Esophagus muscularis mucosa (tissue), 4 donors: ENCODE measurements around the gene TBKBP1. TPM values are rescaled to one million over a fixed set of nuclear protein-coding genes. Genes with fewer than 3 reads are reported as not detected.

Experiments used
- DNase-seq: peaks from one replicate; pipeline ENCODE4 v3.0.0-alpha.2; 2017; ENCODE audit errors: extremely low spot score
- H3K27ac ChIP-seq, 4 donors: fragments of 200-600 bp; sonication (generic); replicated peaks in 1 of 4; 1 replicate in 3 of 4; 2 replicates in 1 of 4; pipeline ENCODE4 v1.5.1; 2016 to 2019; ENCODE audit warnings: mild to moderate bottlenecking in 1 of 4
- H3K27me3 ChIP-seq, 4 donors: fragments of 200-600 bp; sonication (generic); one replicate each; pipeline versions ENCODE4 v1.5.1 to v1.6.0; 2016 to 2019
- H3K36me3 ChIP-seq, 4 donors: fragments of 200-600 bp; sonication (generic); one replicate each; pipeline ENCODE4 v1.5.1; 2016 to 2019
- H3K4me1 ChIP-seq, 4 donors: fragments of 200-600 bp; sonication (generic); one replicate each; pipeline ENCODE4 v1.5.1; 2016 to 2019
- H3K4me3 ChIP-seq, 4 donors: fragments of 200-600 bp; sonication (generic); 1 replicate in 2 of 4; 2 replicates in 2 of 4; pipeline ENCODE4 v1.5.1; 2016 to 2019; ENCODE audit warnings: mild to moderate bottlenecking in 4 of 4, moderate library complexity in 1 of 4
- H3K9me3 ChIP-seq, 4 donors: fragments of 200-600 bp; sonication (generic); 1 replicate in 3 of 4; 2 replicates in 1 of 4; pipeline ENCODE4 v1.5.1; 2016 to 2019
- EP300 ChIP-seq: sonication (generic); formaldehyde crosslinking; IDR thresholded peaks from one replicate; pipeline ENCODE4 v1.6.1; 2017; ENCODE audit warnings: antibody characterized with exemption
- POLR2A ChIP-seq: fragments of 450-650 bp; IDR thresholded peaks from one replicate; pipeline ENCODE4 v1.6.1; 2017; ENCODE audit warnings: antibody characterized with exemption, moderate library complexity, mild to moderate bottlenecking, low read depth
- POLR2AphosphoS5 ChIP-seq, 2 donors: sonication (generic); formaldehyde crosslinking; IDR thresholded peaks; one replicate each; pipeline ENCODE4 v1.6.1; 2017; ENCODE audit warnings: antibody characterized with exemption in 2 of 2
- WGBS: methylation state at CpG from one replicate; pipeline ENCODE4 v1.1.5; 2018; 5-methylcytosine and 5-hydroxymethylcytosine counted together
- intact Hi-C: fragments of 100-400 bp; cut with DNase I; formaldehyde crosslinking; loops from one replicate; pipeline ENCODE4 v1.15.1; 2023
- small RNA-seq, 3 donors: library from RNA; depleted of rRNA; stranded (forward); fragments of <200 nt; gene quantifications; one replicate each; pipeline ENCODE3, GENCODE V24; 2016
- total RNA-seq, 4 donors: library from RNA; depleted of rRNA; stranded (reverse); fragments of >200 nt; gene quantifications; one replicate each; pipeline versions ENCODE4 v1.1.0 to v1.2.1, GENCODE V29; 2016
- TF ChIP-seq, protein P1 (sequence below), 3 experiments: fragments of 200-600 bp in 2 of 3; fragments of 450-650 bp in 1 of 3; sonication (generic) in 2 of 3; IDR thresholded peaks; one replicate each; pipeline ENCODE4 v1.5.1; 2017 to 2019; ENCODE audit warnings: antibody characterized with exemption in 3 of 3, mild to moderate bottlenecking in 2 of 3, moderate library complexity in 1 of 3

Gene TBKBP1
- total RNA-seq, 4 donors from 2014 or later, result 11.9 to 26.9 (median 21.2) TPM

DNA sequence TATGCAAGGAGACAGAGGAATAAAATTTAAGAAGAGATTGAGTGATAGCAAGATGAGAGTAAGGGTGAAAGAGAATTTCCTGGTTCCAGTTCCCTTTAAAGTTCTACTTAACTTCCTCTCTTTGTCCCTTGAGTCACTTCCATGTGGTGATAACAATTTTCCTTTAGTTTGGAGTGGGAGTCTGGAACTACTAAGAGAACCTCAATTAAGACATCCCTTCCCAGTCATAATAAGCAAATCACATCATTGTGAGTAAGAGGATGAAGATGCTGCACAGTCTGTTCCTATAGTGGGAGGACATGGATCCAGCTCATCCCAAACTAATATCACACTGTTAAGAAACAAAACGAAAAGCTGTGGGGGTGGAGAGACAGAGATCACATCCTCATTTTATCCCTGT lies 63.4 kb downstream of the TBKBP1 start:
- no peak overlapping the region for H3K27ac ChIP-seq
- TF ChIP-seq POLR2A (no peak), EP300 (no peak)
- peaks cover 0 to 32% (median 22%) of the 10 kb centered on the region in 4 donors for H3K9me3 ChIP-seq
- peaks cover 0 to 42% (median 0%) of the 10 kb centered on the region in 4 donors for H3K27me3 ChIP-seq
- no peaks in the 10 kb centered on the region for H3K36me3 ChIP-seq
- H3K4me1 ChIP-seq, result no peaks in the 10 kb centered on the region
- H3K4me3 ChIP-seq, result no peak overlapping the region
- no peak for DNase-seq
- intact Hi-C loops, result no loop called here
- 43% methylated on average over 1 of the region's 1 CpG for WGBS

DNA sequence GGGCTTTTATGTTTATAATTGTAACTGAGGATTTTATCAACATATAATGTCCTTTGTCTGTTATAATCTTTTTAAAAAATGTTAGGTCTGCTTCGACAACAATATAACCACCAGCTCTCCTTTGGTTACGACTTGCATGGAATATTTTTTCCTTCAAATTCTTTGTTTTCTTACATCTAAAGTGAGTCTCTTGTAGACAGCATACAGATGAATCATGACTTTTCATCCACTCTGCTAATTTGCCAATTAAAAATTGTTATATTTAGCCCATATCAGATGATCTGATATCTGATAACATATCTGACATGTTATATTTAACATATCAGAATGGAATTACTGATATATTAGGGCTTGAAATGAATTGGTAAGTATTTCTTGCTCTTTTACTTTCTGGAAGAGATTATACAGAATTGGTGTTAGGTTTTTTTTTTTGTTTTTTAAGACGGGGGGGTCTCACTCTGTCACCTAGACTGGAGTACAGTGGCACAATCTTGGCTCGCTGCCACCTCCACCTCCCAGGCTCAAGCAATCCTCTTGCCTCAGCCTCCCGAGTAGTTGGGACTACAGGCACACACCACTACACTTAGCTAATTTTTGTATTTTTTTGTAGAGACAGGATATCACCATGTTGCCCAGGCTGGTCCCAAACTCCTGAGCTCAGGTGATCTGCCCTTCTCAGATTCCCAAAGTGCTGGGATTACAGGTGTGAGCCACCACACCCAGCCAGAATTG lies 66.6 kb downstream of the TBKBP1 start:
- Histone ChIP-seq H3K9me3 (peaks cover 0 to 43% (median 29%) of the 10 kb centered on the region in 4 donors), H3K4me1 (no peaks in the 10 kb centered on the region), H3K4me3 (no peak overlapping the region), H3K36me3 (no peaks in the 10 kb centered on the region), H3K27me3 (peaks cover 0 to 18% (median 0%) of the 10 kb centered on the region in 4 donors), H3K27ac (no peak overlapping the region)
- TF ChIP-seq EP300 (no peak), POLR2A (no peak), POLR2AphosphoS5 (IDR thresholded peaks at IDR 0.05) (no peak)
- TF ChIP-seq, protein P1, sequence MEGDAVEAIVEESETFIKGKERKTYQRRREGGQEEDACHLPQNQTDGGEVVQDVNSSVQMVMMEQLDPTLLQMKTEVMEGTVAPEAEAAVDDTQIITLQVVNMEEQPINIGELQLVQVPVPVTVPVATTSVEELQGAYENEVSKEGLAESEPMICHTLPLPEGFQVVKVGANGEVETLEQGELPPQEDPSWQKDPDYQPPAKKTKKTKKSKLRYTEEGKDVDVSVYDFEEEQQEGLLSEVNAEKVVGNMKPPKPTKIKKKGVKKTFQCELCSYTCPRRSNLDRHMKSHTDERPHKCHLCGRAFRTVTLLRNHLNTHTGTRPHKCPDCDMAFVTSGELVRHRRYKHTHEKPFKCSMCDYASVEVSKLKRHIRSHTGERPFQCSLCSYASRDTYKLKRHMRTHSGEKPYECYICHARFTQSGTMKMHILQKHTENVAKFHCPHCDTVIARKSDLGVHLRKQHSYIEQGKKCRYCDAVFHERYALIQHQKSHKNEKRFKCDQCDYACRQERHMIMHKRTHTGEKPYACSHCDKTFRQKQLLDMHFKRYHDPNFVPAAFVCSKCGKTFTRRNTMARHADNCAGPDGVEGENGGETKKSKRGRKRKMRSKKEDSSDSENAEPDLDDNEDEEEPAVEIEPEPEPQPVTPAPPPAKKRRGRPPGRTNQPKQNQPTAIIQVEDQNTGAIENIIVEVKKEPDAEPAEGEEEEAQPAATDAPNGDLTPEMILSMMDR (IDR thresholded peaks at IDR 0.05), result no peak
- 76% methylated on average over 5 of the region's 5 CpGs for WGBS
- no peak for DNase-seq
- intact Hi-C loops, result no loop called here

Small RNA genes lying within 50 kb of the gene (small RNA-seq; reads per million reads assigned to genes)
- 0 reads per million in 3 donors for gene AC015674.1

Other genes starting within 250 kb of the TBKBP1 start
- 100 to 1,000 TPM in 1 of 4 donors, 10 to 100 TPM in 3; 73.7 to 120 (median 86.5) TPM for gene NPEPPS, start 163.1 kb upstream of the TBKBP1 start, total RNA-seq
- 100 to 1,000 TPM; 179 to 236 (median 205) TPM for gene KPNB1, start 44.2 kb upstream of the TBKBP1 start, total RNA-seq
- gene TBX21, start 39.1 kb downstream of the TBKBP1 start, total RNA-seq, result 1 to 10 TPM in 1 of 4 donors, under 1 TPM in 3; 0.42 to 2.2 (median 0.61) TPM
- gene OSBPL7, start 127.6 kb downstream of the TBKBP1 start, total RNA-seq, result 1 to 10 TPM; 2.0 to 8.4 (median 4.7) TPM
- 10 to 100 TPM; 43.6 to 86.8 (median 63.2) TPM for gene MRPL10, start 137.4 kb downstream of the TBKBP1 start, total RNA-seq
- under 1 TPM in 1 of 4 donors, not detected in 3; 0.45 TPM for gene LRRC46, start 137.5 kb downstream of the TBKBP1 start, total RNA-seq
- 10 to 100 TPM in 3 of 4 donors, 1 to 10 TPM in 1; 9.6 to 34.0 (median 23.1) TPM for gene SCRN2, start 147.1 kb downstream of the TBKBP1 start, total RNA-seq
- gene SP6, start 157.0 kb downstream of the TBKBP1 start, total RNA-seq, result under 1 TPM; under 0.01 to 0.71 (median 0.25) TPM
- 10 to 100 TPM in 1 of 4 donors, 1 to 10 TPM in 3; 7.1 to 16.0 (median 9.4) TPM for gene SP2, start 202.1 kb downstream of the TBKBP1 start, total RNA-seq
- gene PNPO, start 247.4 kb downstream of the TBKBP1 start, total RNA-seq, result 10 to 100 TPM; 21.2 to 32.8 (median 27.6) TPM